Measurements from ENCODE around the gene TFB1M. TPM values are rescaled to one million over a fixed set of nuclear protein-coding genes. Genes with fewer than 3 reads are reported as not detected.
A peak's percentile ranks its signal among the peaks of the same experiment; 100 is the strongest.

TFB1M gene
- total RNA-seq, 1 donor from 2014 or later: 25.4 TPM

DNA sequence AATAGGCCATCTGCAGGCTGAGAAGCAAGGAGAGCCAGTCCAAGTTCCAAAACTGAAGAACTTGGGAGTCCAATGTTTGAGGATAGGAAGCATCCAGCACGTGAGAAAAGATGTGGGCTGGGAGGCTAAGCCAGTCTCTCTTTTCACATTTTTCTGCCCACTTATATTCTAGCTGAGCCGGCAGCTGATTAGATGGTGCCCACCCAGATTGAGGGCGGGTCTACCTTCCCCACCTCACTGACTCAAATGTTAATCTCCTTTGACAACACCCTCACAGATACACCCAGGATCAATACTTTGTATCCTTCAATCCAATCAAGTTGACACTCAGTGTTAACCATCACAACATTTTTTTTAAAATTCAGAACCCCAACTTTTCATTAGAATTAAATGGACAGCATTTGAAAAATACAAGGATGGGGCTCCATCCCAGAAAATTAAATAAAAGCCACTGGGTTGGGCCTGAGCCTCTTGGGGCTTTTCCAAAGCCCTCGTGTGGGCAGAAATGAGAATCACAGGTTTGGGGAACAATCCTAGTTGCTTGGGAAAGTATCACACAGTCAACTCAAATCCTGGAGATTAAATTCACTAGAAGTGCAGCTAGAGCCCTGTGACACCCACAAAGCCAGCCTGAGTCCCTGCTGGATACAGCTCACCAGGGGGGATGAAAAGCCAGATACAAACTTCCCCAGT lies 48.3 kb downstream of the TFB1M start:
- Mint-ChIP-seq H3K4me3 (no peak overlapping the region), H3K9me3 (no peaks in the 10 kb centered on the region), H3K4me1 (ENCODE audit: unreplicated experiment) (peaks cover 15% of the 10 kb centered on the region), H3K27me3 (no peaks in the 10 kb centered on the region), H3K27ac (no peak overlapping the region), H3K36me3 (peaks cover 37% of the 10 kb centered on the region)
- no peak for DNase-seq (ENCODE audit: extremely low spot score, unreplicated experiment)
- TF ChIP-seq, protein P1, sequence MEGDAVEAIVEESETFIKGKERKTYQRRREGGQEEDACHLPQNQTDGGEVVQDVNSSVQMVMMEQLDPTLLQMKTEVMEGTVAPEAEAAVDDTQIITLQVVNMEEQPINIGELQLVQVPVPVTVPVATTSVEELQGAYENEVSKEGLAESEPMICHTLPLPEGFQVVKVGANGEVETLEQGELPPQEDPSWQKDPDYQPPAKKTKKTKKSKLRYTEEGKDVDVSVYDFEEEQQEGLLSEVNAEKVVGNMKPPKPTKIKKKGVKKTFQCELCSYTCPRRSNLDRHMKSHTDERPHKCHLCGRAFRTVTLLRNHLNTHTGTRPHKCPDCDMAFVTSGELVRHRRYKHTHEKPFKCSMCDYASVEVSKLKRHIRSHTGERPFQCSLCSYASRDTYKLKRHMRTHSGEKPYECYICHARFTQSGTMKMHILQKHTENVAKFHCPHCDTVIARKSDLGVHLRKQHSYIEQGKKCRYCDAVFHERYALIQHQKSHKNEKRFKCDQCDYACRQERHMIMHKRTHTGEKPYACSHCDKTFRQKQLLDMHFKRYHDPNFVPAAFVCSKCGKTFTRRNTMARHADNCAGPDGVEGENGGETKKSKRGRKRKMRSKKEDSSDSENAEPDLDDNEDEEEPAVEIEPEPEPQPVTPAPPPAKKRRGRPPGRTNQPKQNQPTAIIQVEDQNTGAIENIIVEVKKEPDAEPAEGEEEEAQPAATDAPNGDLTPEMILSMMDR (conservative IDR thresholded peaks at IDR 0.05): no peak

DNA sequence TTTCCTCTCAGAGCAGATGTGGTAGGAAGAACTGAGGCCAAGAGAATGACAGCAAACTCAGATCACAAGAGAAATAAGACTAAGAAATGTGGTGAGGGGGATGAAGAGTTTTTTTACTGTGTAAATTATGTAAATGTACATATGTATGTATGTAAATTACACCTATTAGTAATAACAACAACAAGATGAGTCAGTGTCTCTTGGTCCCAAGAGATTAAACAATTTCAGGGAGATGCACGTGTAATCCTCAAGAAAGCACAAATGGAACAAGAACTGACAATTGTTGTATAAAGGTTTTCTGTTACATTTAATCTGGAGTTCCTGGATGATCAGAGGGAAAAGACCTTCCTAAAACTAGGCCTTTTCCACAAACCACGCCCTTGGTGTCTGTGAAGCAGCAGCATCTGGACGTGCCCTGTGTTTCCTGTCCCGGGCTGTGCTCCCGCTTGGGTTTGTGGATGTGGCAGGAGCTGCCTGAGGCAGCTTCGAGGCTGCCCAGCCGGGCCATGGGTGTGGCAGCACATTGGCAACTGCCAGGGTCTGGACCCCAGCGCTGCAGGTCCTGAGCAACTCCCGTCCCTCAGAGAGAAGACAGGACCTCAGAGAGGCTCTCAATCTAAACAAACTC lies 49.5 kb downstream of the TFB1M start:
- Mint-ChIP-seq H3K27ac (no peak overlapping the region), H3K36me3 (peaks cover 39% of the 10 kb centered on the region)

DNA sequence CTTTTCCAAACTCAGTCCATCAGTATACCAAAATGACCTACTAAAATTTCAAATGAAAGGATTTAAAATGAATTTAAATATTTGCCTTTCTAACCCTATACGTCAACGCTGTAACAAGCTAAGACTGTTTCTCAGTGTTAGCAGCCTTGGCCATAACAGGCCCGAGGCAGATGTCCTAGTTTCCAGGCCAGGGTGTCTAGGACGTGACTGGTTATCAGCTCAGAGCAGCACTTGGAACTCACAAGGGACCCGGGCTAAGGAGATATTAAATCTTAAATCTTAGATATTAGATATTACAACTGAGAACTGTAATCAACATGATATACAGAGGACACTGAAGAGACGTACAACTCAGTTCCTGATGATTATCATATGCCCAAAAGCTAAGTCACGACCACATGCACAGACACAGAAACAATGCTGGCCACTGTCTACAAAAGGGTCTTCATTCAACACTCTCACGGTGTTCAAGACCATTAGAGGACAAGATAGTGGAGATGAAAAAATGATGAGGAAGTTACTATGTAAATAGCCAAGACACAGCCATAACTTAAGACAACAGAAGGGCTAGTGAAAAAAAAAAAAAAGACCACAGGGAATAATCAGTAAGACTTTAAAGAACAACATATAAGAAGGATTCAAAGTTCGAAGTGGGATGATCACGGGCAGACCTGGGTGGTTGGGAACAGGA lies 50.8 kb downstream of the TFB1M start, which contains the start of gene CLDN20:
TSS of gene CLDN20 (plus strand) at position 641 of the 691 bp plus-strand sequence. CDS start 11,707 bp downstream, outside the sequence.
- Mint-ChIP-seq H3K27me3 (no peaks in the 10 kb centered on the region), H3K4me1 (ENCODE audit: unreplicated experiment) (peaks cover 15% of the 10 kb centered on the region), H3K9me3 (no peaks in the 10 kb centered on the region), H3K4me3 (no peak within 1 kb of the TSS), H3K27ac (no peak within 1 kb of the TSS), H3K36me3 (peaks cover 39% of the 10 kb centered on the region)
- no peak for DNase-seq (ENCODE audit: extremely low spot score, unreplicated experiment)
- TF ChIP-seq, protein P1 (conservative IDR thresholded peaks at IDR 0.05): no peak

More for the DNA sequence above, 49.5 kb downstream of the TFB1M start:
- Mint-ChIP-seq H3K4me1 (ENCODE audit: unreplicated experiment) (peaks cover 15% of the 10 kb centered on the region), H3K4me3 (no peak overlapping the region), H3K9me3 (no peaks in the 10 kb centered on the region), H3K27me3 (no peaks in the 10 kb centered on the region)
- TF ChIP-seq, protein P1 (conservative IDR thresholded peaks at IDR 0.05): no peak
- DNase-seq (ENCODE audit: extremely low spot score, unreplicated experiment): no peak

DNA sequence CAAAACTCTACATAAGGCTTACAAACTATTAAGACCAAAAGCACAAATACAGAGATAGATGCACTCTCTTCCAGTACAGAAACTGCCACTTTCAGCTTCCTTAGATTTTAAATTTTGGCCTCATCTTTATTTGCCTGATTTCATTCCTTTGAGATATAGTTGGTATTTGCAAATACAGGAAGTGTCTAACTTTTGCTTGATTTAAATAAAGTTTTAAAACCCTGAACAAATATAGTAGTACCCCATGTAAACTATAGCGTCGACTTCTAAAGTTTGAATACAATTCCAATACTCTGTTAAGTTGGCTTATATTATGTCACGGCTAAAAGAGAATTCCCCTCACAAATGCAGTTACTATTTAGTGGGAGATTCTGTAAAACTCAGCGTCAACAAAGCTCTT lies 51.6 kb downstream of the TFB1M start:
- H3K4me3 Mint-ChIP-seq: no peak overlapping the region
- DNase-seq (ENCODE audit: extremely low spot score, unreplicated experiment): no peak
- H3K27me3 Mint-ChIP-seq: no peaks in the 10 kb centered on the region
- TF ChIP-seq, protein P1 (conservative IDR thresholded peaks at IDR 0.05): no peak
- peaks cover 9% of the 10 kb centered on the region for H3K4me1 Mint-ChIP-seq (ENCODE audit: unreplicated experiment)
- H3K36me3 Mint-ChIP-seq: peaks cover 37% of the 10 kb centered on the region
- peak overlapping the region; percentile 1 for H3K27ac Mint-ChIP-seq
- no peaks in the 10 kb centered on the region for H3K9me3 Mint-ChIP-seq

DNA sequence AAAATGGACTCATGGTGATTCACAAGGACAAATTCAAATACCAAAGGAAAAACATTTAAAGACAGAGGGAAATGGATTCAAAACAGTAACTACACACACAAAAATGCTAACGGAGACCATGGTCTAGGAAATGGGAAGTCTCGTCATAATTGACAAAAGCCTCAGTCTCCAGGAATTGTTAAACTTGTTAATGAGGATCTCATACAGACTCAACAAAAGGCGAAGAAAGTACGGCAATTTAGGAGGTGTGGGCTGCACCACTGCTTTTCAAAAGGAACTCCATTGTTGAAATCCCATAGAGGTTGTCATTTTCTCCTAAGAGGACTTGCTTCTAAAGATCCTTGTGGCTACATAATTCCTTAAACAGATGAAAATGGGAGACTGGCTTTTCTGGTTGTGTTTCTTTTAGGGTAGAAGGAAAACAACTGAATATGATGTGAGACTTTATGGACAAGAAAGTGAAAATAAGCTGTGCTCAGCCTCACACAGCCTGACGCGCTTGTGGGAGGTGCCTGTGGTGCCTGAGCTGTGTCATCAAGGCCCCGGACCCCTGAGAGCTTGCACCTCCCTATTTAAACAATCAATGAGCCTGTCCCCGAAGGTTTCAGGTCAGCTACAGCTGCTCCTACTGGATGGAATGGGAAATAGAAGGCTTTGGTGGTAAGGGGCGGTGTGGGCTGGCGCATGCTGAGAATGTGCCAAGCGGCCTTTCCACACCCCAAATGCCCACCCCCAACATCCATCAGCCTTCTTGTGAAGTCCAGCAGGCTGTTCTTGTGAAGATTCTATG lies 53.0 kb downstream of the TFB1M start:
- Mint-ChIP-seq H3K4me3 (no peak overlapping the region), H3K4me1 (ENCODE audit: unreplicated experiment) (peaks cover 9% of the 10 kb centered on the region), H3K36me3 (peaks cover 33% of the 10 kb centered on the region), H3K9me3 (no peaks in the 10 kb centered on the region), H3K27me3 (no peaks in the 10 kb centered on the region), H3K27ac (no peak overlapping the region)
- TF ChIP-seq, protein P1 (conservative IDR thresholded peaks at IDR 0.05): peak; percentile 43
- no peak for DNase-seq (ENCODE audit: extremely low spot score, unreplicated experiment)

Data from type B pancreatic cell (in vitro differentiated cells).